Left lung (tissue), 10 donors: ENCODE measurements around the gene HAUS8. TPM values are rescaled to one million over a fixed set of nuclear protein-coding genes. Genes with fewer than 3 reads are reported as not detected.

Experiments used
- ATAC-seq: fragments of 200-7000 bp; cut with Tn5 transposase; one replicate; pipeline ENCODE4 v1.9.1; 2020; ENCODE audit warnings: moderate library complexity
- DNase-seq, 4 donors: peaks; one replicate each; pipeline ENCODE4 v3.0.0-alpha.2; 2013 to 2020
- H3K27ac ChIP-seq, 2 donors: fragments of 200-600 bp; sonication (generic) in 1 of 2; one replicate each; pipeline versions ENCODE4 v1.5.0 to v1.8.0; 2020 to 2021
- H3K27me3 ChIP-seq, 2 donors: fragments of 200-600 bp; sonication (generic) in 1 of 2; one replicate each; pipeline versions ENCODE4 v1.5.0 to v1.8.0; 2020 to 2021
- H3K36me3 ChIP-seq, 2 donors: fragments of 200-600 bp; sonication (generic) in 1 of 2; one replicate each; pipeline versions ENCODE4 v1.5.0 to v1.8.0; 2020 to 2021
- H3K4me1 ChIP-seq, 2 donors: fragments of 200-600 bp; one replicate each; pipeline ENCODE4 v1.8.0; 2021
- H3K4me3 ChIP-seq, 2 donors: fragments of 200-600 bp; sonication (generic) in 1 of 2; one replicate each; pipeline versions ENCODE4 v1.5.0 to v1.8.0; 2020 to 2021; ENCODE audit warnings: mild to moderate bottlenecking in 1 of 2
- H3K9me3 ChIP-seq, 2 donors: fragments of 200-600 bp; sonication (generic) in 1 of 2; one replicate each; pipeline versions ENCODE4 v1.5.0 to v1.8.0; 2020 to 2021
- intact Hi-C, 2 donors: fragments of 100-400 bp; cut with DNase I; formaldehyde crosslinking; loops; one replicate each; pipeline versions ENCODE4 v1.11.2 to v1.14.2; 2022
- polyA plus RNA-seq, 6 donors: library from polyadenylated mRNA; unstranded; fragments of 120-200 nt; gene quantifications; one replicate each; pipeline ENCODE4 v1.2.1, GENCODE V29; 2013; ENCODE audit not compliant: insufficient read length in 6 of 6
- total RNA-seq, 2 donors: library from RNA; stranded (reverse); fragmentation: NEBNext Ultra II Directional; extraction: Animal tissue kit (Norgen Biotek cat#: 25700); gene quantifications; one replicate each; pipeline ENCODE4 v1.2.1, GENCODE V29; 2021
- TF ChIP-seq, protein P1 (sequence below), 2 donors: fragments of 200-600 bp; sonication (generic) in 1 of 2; IDR thresholded peaks; one replicate each; pipeline versions ENCODE4 v1.5.0 to v1.8.0; 2021; ENCODE audit warnings: antibody characterized with exemption in 2 of 2
- donor health status: DM: no; HTN: yes; CAD: no.
- donor health status: DM: no; HTN: no; CAD: no.

The HAUS8 gene
- total and polyA plus RNA-seq, 8 donors, result 8.4 to 15.2 (median 12.7) TPM

DNA sequence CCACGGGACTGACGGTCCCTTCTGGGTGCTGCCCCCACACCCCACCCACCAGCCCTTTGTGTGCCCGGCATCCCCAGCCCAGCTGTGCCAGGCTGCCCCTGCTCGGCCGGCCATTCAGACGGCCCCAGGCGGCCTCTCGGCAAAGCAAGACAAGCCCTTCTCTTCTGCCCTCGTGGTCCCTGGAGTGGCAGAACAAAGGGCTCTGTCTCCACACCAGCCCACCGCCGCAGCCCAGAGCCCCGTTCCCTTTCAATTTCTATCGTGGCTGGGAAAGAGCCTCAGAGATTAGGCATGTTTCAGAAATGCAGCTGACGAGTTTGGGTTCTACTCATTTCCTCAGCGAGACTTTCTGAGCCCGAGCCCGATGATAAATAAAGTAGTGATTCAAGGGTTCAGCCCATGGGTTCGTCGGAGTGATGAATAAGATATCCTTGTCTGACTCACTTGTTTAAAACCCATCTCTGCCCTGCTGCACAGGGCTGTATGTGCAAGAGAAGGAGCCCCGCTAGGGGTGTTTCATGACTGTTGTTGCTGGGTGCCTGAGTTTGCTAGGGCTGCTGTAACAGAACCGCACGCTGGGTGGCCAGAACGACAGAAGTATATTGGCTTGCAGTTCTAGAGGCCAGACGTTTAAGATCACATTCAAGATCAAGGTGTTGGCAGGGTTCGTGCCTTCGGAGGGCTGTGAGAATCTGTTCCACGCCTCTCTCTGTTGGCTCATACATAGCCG lies 4.6 kb upstream of the HAUS8 start:
- Histone ChIP-seq H3K36me3 (peaks cover 0 to 6% of the 10 kb centered on the region in 2 donors), H3K4me1 (peaks cover 3 to 64% of the 10 kb centered on the region in 2 donors), H3K27ac (peak overlapping the region; percentile 69 to 88), H3K27me3 (no peaks in the 10 kb centered on the region), H3K4me3 (peak overlapping the region; percentile 2), H3K9me3 (no peaks in the 10 kb centered on the region)
- intact Hi-C loops, result no loop called here
- DNase-seq, result peak in 3 of 4 donors; percentile 73 to 90 (median 81)
- ATAC-seq, result peak; percentile 16
- TF ChIP-seq, protein P1, sequence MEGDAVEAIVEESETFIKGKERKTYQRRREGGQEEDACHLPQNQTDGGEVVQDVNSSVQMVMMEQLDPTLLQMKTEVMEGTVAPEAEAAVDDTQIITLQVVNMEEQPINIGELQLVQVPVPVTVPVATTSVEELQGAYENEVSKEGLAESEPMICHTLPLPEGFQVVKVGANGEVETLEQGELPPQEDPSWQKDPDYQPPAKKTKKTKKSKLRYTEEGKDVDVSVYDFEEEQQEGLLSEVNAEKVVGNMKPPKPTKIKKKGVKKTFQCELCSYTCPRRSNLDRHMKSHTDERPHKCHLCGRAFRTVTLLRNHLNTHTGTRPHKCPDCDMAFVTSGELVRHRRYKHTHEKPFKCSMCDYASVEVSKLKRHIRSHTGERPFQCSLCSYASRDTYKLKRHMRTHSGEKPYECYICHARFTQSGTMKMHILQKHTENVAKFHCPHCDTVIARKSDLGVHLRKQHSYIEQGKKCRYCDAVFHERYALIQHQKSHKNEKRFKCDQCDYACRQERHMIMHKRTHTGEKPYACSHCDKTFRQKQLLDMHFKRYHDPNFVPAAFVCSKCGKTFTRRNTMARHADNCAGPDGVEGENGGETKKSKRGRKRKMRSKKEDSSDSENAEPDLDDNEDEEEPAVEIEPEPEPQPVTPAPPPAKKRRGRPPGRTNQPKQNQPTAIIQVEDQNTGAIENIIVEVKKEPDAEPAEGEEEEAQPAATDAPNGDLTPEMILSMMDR (IDR thresholded peaks at IDR 0.05), result peak in 1 of 2 donors; percentile 42

- TF ChIP-seq, protein P1 (IDR thresholded peaks at IDR 0.05), result no peak
- Histone ChIP-seq H3K27ac (peak overlapping the region; percentile 69 to 88), H3K36me3 (peaks cover 0 to 6% of the 10 kb centered on the region in 2 donors), H3K4me1 (peaks cover 8 to 70% of the 10 kb centered on the region in 2 donors), H3K4me3 (peak overlapping the region; percentile 2), H3K9me3 (no peaks in the 10 kb centered on the region), H3K27me3 (no peaks in the 10 kb centered on the region)
- DNase-seq, result peak in 1 of 4 donors; percentile 24
- no peak for ATAC-seq
- intact Hi-C loops, result no loop called here
Measured at GRCh38 chr19:17078920-17079709, 3.9 kb upstream of the HAUS8 start.

DNA sequence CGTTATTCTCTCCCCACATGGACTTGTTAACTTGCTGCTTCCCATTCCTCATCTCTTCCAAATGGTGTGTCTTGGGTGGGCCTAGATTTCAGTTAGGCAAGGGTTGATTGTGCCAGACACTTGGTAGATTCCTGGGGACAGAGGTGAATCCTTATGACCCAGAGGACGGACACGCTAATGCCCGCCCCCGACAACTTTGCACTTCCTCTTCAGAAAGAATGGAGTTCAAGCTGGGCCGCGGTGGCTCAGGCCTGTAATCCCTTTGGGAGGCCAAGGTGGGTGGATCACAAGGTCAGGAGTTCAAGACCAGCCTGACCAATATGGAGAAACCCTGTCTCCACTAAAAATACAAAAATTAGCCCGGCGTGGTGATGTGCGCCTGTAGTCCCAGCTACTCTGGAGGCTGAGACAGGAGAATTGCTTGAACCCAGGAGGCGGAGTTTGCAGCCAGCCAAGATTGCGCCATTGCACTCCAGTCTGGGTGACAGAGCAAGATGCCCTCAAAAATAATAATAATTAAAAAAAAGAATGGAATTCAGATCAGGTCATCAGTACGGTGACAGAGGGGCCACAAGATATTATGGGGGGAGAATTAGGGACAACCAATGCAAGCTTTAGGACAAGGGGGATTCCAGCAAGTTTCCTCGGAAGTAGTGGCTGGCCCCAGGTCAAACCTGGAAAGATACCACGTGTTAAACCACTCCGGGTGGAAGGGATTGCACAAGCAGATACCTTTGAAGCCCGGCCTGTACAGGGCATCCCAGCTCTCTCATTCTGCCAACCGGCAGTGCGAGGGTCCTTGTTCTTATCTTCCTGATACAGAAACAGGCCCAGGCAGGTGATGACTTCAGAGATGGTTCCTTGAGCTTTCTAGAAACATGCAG lies 3.0 kb upstream of the HAUS8 start:
- Histone ChIP-seq H3K9me3 (no peaks in the 10 kb centered on the region), H3K36me3 (peaks cover 0 to 6% of the 10 kb centered on the region in 2 donors), H3K4me3 (peak overlapping the region in 1 of 2 donors; percentile 75), H3K27ac (peak overlapping the region in 1 of 2 donors; percentile 13), H3K27me3 (no peaks in the 10 kb centered on the region), H3K4me1 (peaks cover 11 to 78% of the 10 kb centered on the region in 2 donors)
- ATAC-seq, result no peak
- TF ChIP-seq, protein P1 (IDR thresholded peaks at IDR 0.05), result no peak
- DNase-seq, result peak in 2 of 4 donors; percentile 63 to 82
- intact Hi-C loops, result no loop called here

DNA sequence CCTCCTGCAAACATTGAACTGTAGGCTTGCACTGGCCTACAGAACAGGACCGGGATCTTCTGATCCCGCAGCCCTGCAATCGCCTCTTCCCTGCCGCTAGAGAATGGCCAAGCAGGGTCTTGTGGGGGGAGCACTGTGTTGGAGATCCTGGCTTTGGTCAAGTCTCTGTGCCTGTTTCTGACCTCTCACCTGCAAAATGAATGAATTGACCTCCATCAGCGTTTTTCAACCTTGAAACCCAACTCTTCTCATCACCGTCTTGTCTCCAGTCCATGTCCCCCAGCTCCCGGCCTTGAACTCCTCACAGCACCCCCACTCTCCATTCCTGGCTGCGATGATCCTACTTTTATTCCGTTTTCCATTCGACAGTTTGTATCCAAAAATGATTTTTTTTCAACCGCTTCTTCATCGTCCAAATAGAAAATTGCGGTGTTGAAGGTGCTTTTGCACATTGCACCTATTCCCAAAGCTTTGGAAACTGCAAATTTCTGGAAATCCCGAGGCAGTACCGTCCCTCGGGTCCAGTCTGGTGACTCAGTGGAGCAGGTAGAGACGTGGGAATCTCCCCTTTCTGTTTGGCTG lies 2.3 kb upstream of the HAUS8 start:
- no peaks in the 10 kb centered on the region for H3K9me3 ChIP-seq
- intact Hi-C loops, result no loop called here
- ATAC-seq (no peak), DNase-seq (peak in 1 of 4 donors; percentile 17)
- peaks cover 0 to 5% of the 10 kb centered on the region in 2 donors for H3K36me3 ChIP-seq
- TF ChIP-seq, protein P1 (IDR thresholded peaks at IDR 0.05), result no peak
- H3K27me3 ChIP-seq, result no peaks in the 10 kb centered on the region
- peak overlapping the region in 1 of 2 donors; percentile 82 for H3K27ac ChIP-seq
- peaks cover 11 to 78% of the 10 kb centered on the region in 2 donors for H3K4me1 ChIP-seq
- H3K4me3 ChIP-seq, result peak overlapping the region in 1 of 2 donors; percentile 75
